CD4-positive, alpha-beta T cell (primary cell): ENCODE data around the gene GNA12. TPM values are rescaled to one million over a fixed set of nuclear protein-coding genes. Genes with fewer than 3 reads are reported as not detected.

Source experiments
- ATAC-seq: fragments of 200-7000 bp; cut with Tn5 transposase; one replicate; pipeline ENCODE4 v1.10.0; 2022; ENCODE audit warnings: mild to moderate bottlenecking; ENCODE audit not compliant: poor library complexity
- CTCF ChIA-PET: fragments of 350-600 bp; sonication (Branson Sonifier 250); formaldehyde crosslinking; loops from one replicate; lab custom pipeline; 2021; ENCODE audit warnings: antibody characterized with exemption, inconsistent platforms; lab: Charles Lee
- POLR2A ChIA-PET: fragments of 350-600 bp; sonication (Branson Sonifier 250); formaldehyde crosslinking; loops from one replicate; lab custom pipeline; 2021; ENCODE audit warnings: antibody characterized with exemption, inconsistent platforms; lab: Charles Lee
- DNase-seq, 14 experiments: peaks; one replicate each; pipeline ENCODE4 v3.0.0-alpha.2; 2013 to 2020; ENCODE audit warnings: mixed read lengths in 2 of 14
- H3K27ac ChIP-seq, 2 donors: one replicate each; pipeline versions ENCODE4 v1.5.1 to v1.7.0; 2013; ENCODE audit warnings: low read length in 2 of 2, low read depth in 1 of 2, mild to moderate bottlenecking in 1 of 2
- H3K27me3 ChIP-seq, 2 experiments: 1 replicate in 1 of 2; 2 replicates in 1 of 2; pipeline versions ENCODE4 v1.6.1 to v1.7.0; 2013; ENCODE audit warnings: low read length in 2 of 2, control low read depth in 1 of 2, mild to moderate bottlenecking in 1 of 2, moderate library complexity in 1 of 2; ENCODE audit not compliant: insufficient read depth in 2 of 2, control insufficient read depth in 1 of 2
- H3K36me3 ChIP-seq: one replicate; pipeline ENCODE4 v1.6.1; 2013; ENCODE audit warnings: low read length, control low read depth; ENCODE audit not compliant: insufficient read depth
- H3K4me1 ChIP-seq: one replicate; pipeline ENCODE4 v1.6.1; 2013; ENCODE audit warnings: low read length, control low read depth; ENCODE audit not compliant: insufficient read depth
- H3K4me3 ChIP-seq: one replicate; pipeline ENCODE4 v1.5.1; 2013; ENCODE audit warnings: mild to moderate bottlenecking, low read length, moderate library complexity
- H3K9me3 ChIP-seq, 2 experiments: 1 replicate in 1 of 2; 2 replicates in 1 of 2; pipeline versions ENCODE4 v1.6.1 to v1.7.0; 2013; ENCODE audit warnings: low read length in 2 of 2, mild to moderate bottlenecking in 2 of 2, control low read depth in 1 of 2, moderate library complexity in 1 of 2; ENCODE audit not compliant: control insufficient read depth in 1 of 2, insufficient read depth in 1 of 2
- H3K27ac Mint-ChIP-seq: one replicate; pipeline ENCODE4 v1.8.0; 2020; ENCODE audit warnings: mixed read lengths
- H3K27me3 Mint-ChIP-seq: one replicate; pipeline ENCODE4 v1.8.0; 2021; ENCODE audit warnings: mixed read lengths
- H3K36me3 Mint-ChIP-seq: one replicate; pipeline ENCODE4 v1.8.0; 2021; ENCODE audit warnings: low read depth, mixed read lengths
- H3K4me1 Mint-ChIP-seq: one replicate; pipeline ENCODE4 v1.8.0; 2021; ENCODE audit warnings: low read depth, mixed read lengths
- H3K4me3 Mint-ChIP-seq: one replicate; pipeline ENCODE4 v1.8.0; 2020; ENCODE audit warnings: mild to moderate bottlenecking, mixed read lengths
- H3K9me3 Mint-ChIP-seq: one replicate; pipeline ENCODE4 v1.8.0; 2020; ENCODE audit warnings: mixed read lengths
- intact Hi-C, 2 experiments: fragments of 100-400 bp; cut with DNase I in 1 of 2; cut with micrococcal nuclease in 1 of 2; formaldehyde crosslinking; loops; one replicate each; pipeline versions ENCODE4 v1.15.1 to v1.9.0; 2023 to 2025; cut with DNase I, micrococcal nuclease
- total RNA-seq, 174 experiments: library from RNA in 2 of 174; stranded (reverse) in 2 of 174; gene quantifications; one replicate each; pipeline ENCODE4 v1.2.3 and lab custom pipeline; 2021 to 2026
- TF ChIP-seq, protein P1 (sequence below): fragments of 200-600 bp; IDR thresholded peaks from one replicate; pipeline ENCODE4 v1.8.0; 2022; ENCODE audit warnings: antibody characterized with exemption, mild to moderate bottlenecking

Gene GNA12
- total RNA-seq, 2 experiments from 2014 or later = 16.0 to 16.1 TPM

DNA sequence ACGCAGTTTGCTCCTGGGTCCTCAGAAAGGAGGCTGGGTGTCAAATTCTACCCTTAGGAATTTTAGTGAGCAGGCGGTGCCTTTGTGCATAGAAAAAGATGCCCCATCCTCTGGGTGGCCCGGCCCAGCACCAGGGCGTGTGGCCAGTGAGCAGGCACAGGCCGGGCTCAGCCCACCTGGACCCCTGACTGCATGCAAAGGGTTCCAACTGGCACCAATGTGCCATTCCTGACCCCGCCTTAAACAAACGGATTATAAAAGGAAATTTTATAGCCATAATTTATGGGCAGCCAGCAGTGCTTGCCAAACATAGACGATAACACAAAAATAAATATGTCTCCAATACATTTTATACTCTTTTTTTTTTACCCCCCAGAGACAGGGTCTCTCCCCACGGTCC lies 40.1 kb upstream of the GNA12 start:
- ATAC-seq = no peak
- TF ChIP-seq, protein P1, sequence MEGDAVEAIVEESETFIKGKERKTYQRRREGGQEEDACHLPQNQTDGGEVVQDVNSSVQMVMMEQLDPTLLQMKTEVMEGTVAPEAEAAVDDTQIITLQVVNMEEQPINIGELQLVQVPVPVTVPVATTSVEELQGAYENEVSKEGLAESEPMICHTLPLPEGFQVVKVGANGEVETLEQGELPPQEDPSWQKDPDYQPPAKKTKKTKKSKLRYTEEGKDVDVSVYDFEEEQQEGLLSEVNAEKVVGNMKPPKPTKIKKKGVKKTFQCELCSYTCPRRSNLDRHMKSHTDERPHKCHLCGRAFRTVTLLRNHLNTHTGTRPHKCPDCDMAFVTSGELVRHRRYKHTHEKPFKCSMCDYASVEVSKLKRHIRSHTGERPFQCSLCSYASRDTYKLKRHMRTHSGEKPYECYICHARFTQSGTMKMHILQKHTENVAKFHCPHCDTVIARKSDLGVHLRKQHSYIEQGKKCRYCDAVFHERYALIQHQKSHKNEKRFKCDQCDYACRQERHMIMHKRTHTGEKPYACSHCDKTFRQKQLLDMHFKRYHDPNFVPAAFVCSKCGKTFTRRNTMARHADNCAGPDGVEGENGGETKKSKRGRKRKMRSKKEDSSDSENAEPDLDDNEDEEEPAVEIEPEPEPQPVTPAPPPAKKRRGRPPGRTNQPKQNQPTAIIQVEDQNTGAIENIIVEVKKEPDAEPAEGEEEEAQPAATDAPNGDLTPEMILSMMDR = no peak
- DNase-seq = no peak
- H3K27me3 Mint-ChIP-seq = no peaks in the 10 kb centered on the region
- peak overlapping the region; percentile 49 for H3K27ac Mint-ChIP-seq
- CTCF ChIA-PET = no interaction called here
- H3K4me3 Mint-ChIP-seq = no peak overlapping the region
- no peaks in the 10 kb centered on the region for H3K27me3 ChIP-seq
- H3K27ac ChIP-seq = no peak overlapping the region
- peaks cover 21% of the 10 kb centered on the region for H3K4me1 Mint-ChIP-seq
- H3K9me3 ChIP-seq = no peaks in the 10 kb centered on the region
- no peaks in the 10 kb centered on the region for H3K36me3 ChIP-seq
- intact Hi-C loops = no loop called here
- POLR2A ChIA-PET = no interaction called here
- H3K4me1 ChIP-seq = peaks cover 13% of the 10 kb centered on the region
- H3K9me3 Mint-ChIP-seq = no peaks in the 10 kb centered on the region
- no peak overlapping the region for H3K4me3 ChIP-seq
- no peaks in the 10 kb centered on the region for H3K36me3 Mint-ChIP-seq

DNA sequence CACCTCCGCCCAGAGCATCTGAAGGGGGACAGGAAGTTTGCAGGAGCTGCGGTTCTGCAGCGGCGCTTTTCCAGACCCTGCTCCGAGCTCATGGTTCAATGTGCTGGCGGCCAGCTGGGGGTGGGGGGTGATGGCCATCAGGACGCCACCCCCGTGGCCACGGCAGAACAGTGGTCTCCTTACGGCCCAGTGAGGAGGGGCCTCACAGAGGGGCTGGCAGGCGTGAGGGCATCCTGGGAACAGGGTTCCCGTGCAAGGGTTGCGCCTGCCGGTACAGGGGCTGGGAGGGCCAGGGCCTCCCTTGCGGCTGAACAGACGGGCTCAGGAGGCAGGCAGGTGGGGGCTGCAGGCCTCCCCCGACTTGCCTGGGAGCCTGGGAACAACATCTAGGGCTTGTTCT lies 39.0 kb upstream of the GNA12 start:
- no peaks in the 10 kb centered on the region for H3K9me3 Mint-ChIP-seq
- H3K36me3 Mint-ChIP-seq = no peaks in the 10 kb centered on the region
- Histone ChIP-seq H3K4me1 (peaks cover 23% of the 10 kb centered on the region), H3K9me3 (no peaks in the 10 kb centered on the region), H3K27ac (no peak overlapping the region), H3K27me3 (no peaks in the 10 kb centered on the region), H3K4me3 (no peak overlapping the region), H3K36me3 (no peaks in the 10 kb centered on the region)
- no peak overlapping the region for H3K4me3 Mint-ChIP-seq
- H3K4me1 Mint-ChIP-seq = peaks cover 32% of the 10 kb centered on the region
- ChIA-PET CTCF (no interaction called here), POLR2A (interaction anchor here (0.6 kb wide), 1 partner anchor 12 kb away, joined by 3 read pairs; no protein-coding TSS in a partner anchor)
- no peak for ATAC-seq
- H3K27me3 Mint-ChIP-seq = no peaks in the 10 kb centered on the region
- intact Hi-C loops = no loop called here
- TF ChIP-seq, protein P1 = no peak
- no peak overlapping the region for H3K27ac Mint-ChIP-seq
- no peak for DNase-seq

DNA sequence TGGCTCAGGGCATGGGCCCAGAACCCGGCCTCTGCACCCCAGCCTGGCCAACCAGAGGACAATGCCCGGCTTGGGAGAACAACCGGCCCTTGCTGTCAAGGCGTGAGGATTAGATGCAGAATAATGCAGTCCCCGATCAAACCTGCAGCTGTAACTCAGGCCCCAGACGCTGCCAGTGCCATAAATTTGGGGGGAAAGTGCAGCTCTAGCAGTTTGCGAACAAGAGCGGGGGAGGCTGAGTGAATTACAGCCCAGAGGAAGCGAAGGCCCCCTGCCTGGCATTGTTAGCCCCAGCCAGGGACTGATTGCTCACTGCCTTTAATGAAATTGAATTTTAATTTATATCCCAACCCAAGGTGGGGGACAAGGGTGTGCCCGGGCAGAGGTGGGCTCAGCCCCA lies 38.0 kb upstream of the GNA12 start:
- Mint-ChIP-seq H3K36me3 (no peaks in the 10 kb centered on the region), H3K9me3 (no peaks in the 10 kb centered on the region), H3K4me3 (no peak overlapping the region), H3K27me3 (no peaks in the 10 kb centered on the region), H3K27ac (no peak overlapping the region), H3K4me1 (peaks cover 32% of the 10 kb centered on the region)
- ATAC-seq = no peak
- Histone ChIP-seq H3K27me3 (no peaks in the 10 kb centered on the region), H3K27ac (no peak overlapping the region), H3K4me1 (peaks cover 23% of the 10 kb centered on the region), H3K9me3 (no peaks in the 10 kb centered on the region), H3K36me3 (no peaks in the 10 kb centered on the region), H3K4me3 (no peak overlapping the region)
- CTCF ChIA-PET = no interaction called here
- intact Hi-C loops = no loop called here
- POLR2A ChIA-PET = no interaction called here
- DNase-seq = no peak
- TF ChIP-seq, protein P1 = no peak
